ENCODE measurements around the gene CDH15. TPM values are rescaled to one million over a fixed set of nuclear protein-coding genes. Genes with fewer than 3 reads are reported as not detected.

CDH15 gene
- total and polyA plus RNA-seq, 2 of the 13 experiments (the other 11 are each of a cell fraction or from before 2014, with no cell fraction given), result 0.74 to 2.2 TPM

GRCh38 chr16:89159066-89159849 lies 12.3 kb upstream of the CDH15 start (continued):
- TF ChIP-seq, protein P1, sequence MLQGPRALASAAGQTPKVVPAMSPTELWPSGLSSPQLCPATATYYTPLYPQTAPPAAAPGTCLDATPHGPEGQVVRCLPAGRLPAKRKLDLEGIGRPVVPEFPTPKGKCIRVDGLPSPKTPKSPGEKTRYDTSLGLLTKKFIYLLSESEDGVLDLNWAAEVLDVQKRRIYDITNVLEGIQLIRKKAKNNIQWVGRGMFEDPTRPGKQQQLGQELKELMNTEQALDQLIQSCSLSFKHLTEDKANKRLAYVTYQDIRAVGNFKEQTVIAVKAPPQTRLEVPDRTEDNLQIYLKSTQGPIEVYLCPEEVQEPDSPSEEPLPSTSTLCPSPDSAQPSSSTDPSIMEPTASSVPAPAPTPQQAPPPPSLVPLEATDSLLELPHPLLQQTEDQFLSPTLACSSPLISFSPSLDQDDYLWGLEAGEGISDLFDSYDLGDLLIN (CRISPR knock-in tag; IDR thresholded peaks at IDR 0.05; ENCODE audit: borderline replicate concordance), result no peak
- TF ChIP-seq RBM22 (optimal IDR thresholded peaks at IDR 0.05; ENCODE audit: low read length), result no peak
- peak; percentile 88 for TF ChIP-seq ZNF569 (CRISPR knock-in tag; IDR thresholded peaks at IDR 0.05; ENCODE audit: borderline replicate concordance)
- no peak for TF ChIP-seq TOE1 (CRISPR knock-in tag; IDR thresholded peaks at IDR 0.05)
- TF ChIP-seq ZNF33B (CRISPR knock-in tag; IDR thresholded peaks at IDR 0.05), result peak; percentile 98
- no peak for TF ChIP-seq SNAPC4 (CRISPR knock-in tag; IDR thresholded peaks at IDR 0.05)
- peak; percentile 96 for TF ChIP-seq NFKB2 (CRISPR knock-in tag; IDR thresholded peaks at IDR 0.05; ENCODE audit: borderline replicate concordance)
- no peak for TF ChIP-seq RORA (CRISPR knock-in tag; IDR thresholded peaks at IDR 0.05)
- no peak; the same call in 1 of the 2 replicates for TF ChIP-seq EZH2 (conservative IDR thresholded peaks at IDR 0.05; ENCODE audit: low read depth, low read length)
- TF ChIP-seq, protein P2, sequence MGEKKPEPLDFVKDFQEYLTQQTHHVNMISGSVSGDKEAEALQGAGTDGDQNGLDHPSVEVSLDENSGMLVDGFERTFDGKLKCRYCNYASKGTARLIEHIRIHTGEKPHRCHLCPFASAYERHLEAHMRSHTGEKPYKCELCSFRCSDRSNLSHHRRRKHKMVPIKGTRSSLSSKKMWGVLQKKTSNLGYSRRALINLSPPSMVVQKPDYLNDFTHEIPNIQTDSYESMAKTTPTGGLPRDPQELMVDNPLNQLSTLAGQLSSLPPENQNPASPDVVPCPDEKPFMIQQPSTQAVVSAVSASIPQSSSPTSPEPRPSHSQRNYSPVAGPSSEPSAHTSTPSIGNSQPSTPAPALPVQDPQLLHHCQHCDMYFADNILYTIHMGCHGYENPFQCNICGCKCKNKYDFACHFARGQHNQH (CRISPR knock-in tag; IDR thresholded peaks at IDR 0.05), result peak; percentile 86
- TF ChIP-seq EED (CRISPR knock-in tag; IDR thresholded peaks at IDR 0.05), result no peak
- 0 out of 2 replicates have a peak, but pooled peaks have one; percentile 44 for TF ChIP-seq ZFP37 (CRISPR knock-in tag; IDR thresholded peaks at IDR 0.05; ENCODE audit: borderline replicate concordance)
- no peak for TF ChIP-seq TEF (CRISPR knock-in tag; IDR thresholded peaks at IDR 0.05)
- no peak for TF ChIP-seq FOSL1 (CRISPR knock-in tag; IDR thresholded peaks at IDR 0.05; ENCODE audit: borderline replicate concordance)
- no peak for TF ChIP-seq MYPOP (CRISPR knock-in tag; IDR thresholded peaks at IDR 0.05)
- TF ChIP-seq, protein P3, sequence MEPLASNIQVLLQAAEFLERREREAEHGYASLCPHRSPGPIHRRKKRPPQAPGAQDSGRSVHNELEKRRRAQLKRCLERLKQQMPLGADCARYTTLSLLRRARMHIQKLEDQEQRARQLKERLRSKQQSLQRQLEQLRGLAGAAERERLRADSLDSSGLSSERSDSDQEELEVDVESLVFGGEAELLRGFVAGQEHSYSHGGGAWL (CRISPR knock-in tag; IDR thresholded peaks at IDR 0.05), result peak; percentile 91
